CD4-positive, alpha-beta T cell (primary cell): ENCODE measurements around the gene CDH5. TPM values are rescaled to one million over a fixed set of nuclear protein-coding genes. Genes with fewer than 3 reads are reported as not detected.

ENCODE experiments used
- ATAC-seq: fragments of 200-7000 bp; cut with Tn5 transposase; one replicate; pipeline ENCODE4 v1.10.0; 2022; ENCODE audit warnings: mild to moderate bottlenecking; ENCODE audit not compliant: poor library complexity
- CTCF ChIA-PET: fragments of 350-600 bp; sonication (Branson Sonifier 250); formaldehyde crosslinking; loops from one replicate; lab custom pipeline; 2021; ENCODE audit warnings: antibody characterized with exemption, inconsistent platforms; lab: Charles Lee
- POLR2A ChIA-PET: fragments of 350-600 bp; sonication (Branson Sonifier 250); formaldehyde crosslinking; loops from one replicate; lab custom pipeline; 2021; ENCODE audit warnings: antibody characterized with exemption, inconsistent platforms; lab: Charles Lee
- DNase-seq, 14 experiments: peaks; one replicate each; pipeline ENCODE4 v3.0.0-alpha.2; 2013 to 2020; ENCODE audit warnings: mixed read lengths in 2 of 14
- H3K27ac ChIP-seq, 2 donors: one replicate each; pipeline versions ENCODE4 v1.5.1 to v1.7.0; 2013; ENCODE audit warnings: low read length in 2 of 2, low read depth in 1 of 2, mild to moderate bottlenecking in 1 of 2
- H3K27me3 ChIP-seq, 2 experiments: 1 replicate in 1 of 2; 2 replicates in 1 of 2; pipeline versions ENCODE4 v1.6.1 to v1.7.0; 2013; ENCODE audit warnings: low read length in 2 of 2, control low read depth in 1 of 2, mild to moderate bottlenecking in 1 of 2, moderate library complexity in 1 of 2; ENCODE audit not compliant: insufficient read depth in 2 of 2, control insufficient read depth in 1 of 2
- H3K36me3 ChIP-seq: one replicate; pipeline ENCODE4 v1.6.1; 2013; ENCODE audit warnings: low read length, control low read depth; ENCODE audit not compliant: insufficient read depth
- H3K4me1 ChIP-seq: one replicate; pipeline ENCODE4 v1.6.1; 2013; ENCODE audit warnings: low read length, control low read depth; ENCODE audit not compliant: insufficient read depth
- H3K4me3 ChIP-seq: one replicate; pipeline ENCODE4 v1.5.1; 2013; ENCODE audit warnings: mild to moderate bottlenecking, low read length, moderate library complexity
- H3K9me3 ChIP-seq, 2 experiments: 1 replicate in 1 of 2; 2 replicates in 1 of 2; pipeline versions ENCODE4 v1.6.1 to v1.7.0; 2013; ENCODE audit warnings: low read length in 2 of 2, mild to moderate bottlenecking in 2 of 2, control low read depth in 1 of 2, moderate library complexity in 1 of 2; ENCODE audit not compliant: control insufficient read depth in 1 of 2, insufficient read depth in 1 of 2
- H3K27ac Mint-ChIP-seq: one replicate; pipeline ENCODE4 v1.8.0; 2020; ENCODE audit warnings: mixed read lengths
- H3K27me3 Mint-ChIP-seq: one replicate; pipeline ENCODE4 v1.8.0; 2021; ENCODE audit warnings: mixed read lengths
- H3K36me3 Mint-ChIP-seq: one replicate; pipeline ENCODE4 v1.8.0; 2021; ENCODE audit warnings: low read depth, mixed read lengths
- H3K4me1 Mint-ChIP-seq: one replicate; pipeline ENCODE4 v1.8.0; 2021; ENCODE audit warnings: low read depth, mixed read lengths
- H3K4me3 Mint-ChIP-seq: one replicate; pipeline ENCODE4 v1.8.0; 2020; ENCODE audit warnings: mild to moderate bottlenecking, mixed read lengths
- H3K9me3 Mint-ChIP-seq: one replicate; pipeline ENCODE4 v1.8.0; 2020; ENCODE audit warnings: mixed read lengths
- intact Hi-C, 2 experiments: fragments of 100-400 bp; cut with DNase I in 1 of 2; cut with micrococcal nuclease in 1 of 2; formaldehyde crosslinking; loops; one replicate each; pipeline versions ENCODE4 v1.15.1 to v1.9.0; 2023 to 2025; cut with DNase I, micrococcal nuclease
- total RNA-seq, 174 experiments: library from RNA in 2 of 174; stranded (reverse) in 2 of 174; gene quantifications; one replicate each; pipeline ENCODE4 v1.2.3 and lab custom pipeline; 2021 to 2026
- TF ChIP-seq, protein P1 (sequence below): fragments of 200-600 bp; IDR thresholded peaks from one replicate; pipeline ENCODE4 v1.8.0; 2022; ENCODE audit warnings: antibody characterized with exemption, mild to moderate bottlenecking

Gene CDH5
- total RNA-seq, 2 experiments from 2014 or later, result not detected

DNA sequence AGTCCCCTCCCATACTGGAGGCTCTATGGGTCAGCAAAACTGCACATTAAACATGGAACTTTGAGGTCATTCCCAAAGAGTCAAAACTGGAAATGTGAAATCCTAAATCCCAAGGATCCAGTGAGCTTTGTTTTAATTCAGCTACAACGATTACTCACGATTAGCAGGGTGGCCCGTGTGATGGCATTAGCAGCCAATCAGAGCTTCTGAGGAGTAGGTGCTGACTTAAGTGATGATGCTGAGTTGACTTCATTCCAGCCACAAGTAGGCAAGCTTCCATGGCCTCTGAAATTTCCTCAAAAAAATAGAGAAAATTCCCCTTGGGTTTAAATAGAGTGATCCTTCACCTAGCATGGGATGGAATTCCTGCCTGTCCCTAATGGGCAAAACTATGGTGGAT lies 32.5 kb downstream of the CDH5 start:
- POLR2A ChIA-PET, result no interaction called here
- TF ChIP-seq, protein P1, sequence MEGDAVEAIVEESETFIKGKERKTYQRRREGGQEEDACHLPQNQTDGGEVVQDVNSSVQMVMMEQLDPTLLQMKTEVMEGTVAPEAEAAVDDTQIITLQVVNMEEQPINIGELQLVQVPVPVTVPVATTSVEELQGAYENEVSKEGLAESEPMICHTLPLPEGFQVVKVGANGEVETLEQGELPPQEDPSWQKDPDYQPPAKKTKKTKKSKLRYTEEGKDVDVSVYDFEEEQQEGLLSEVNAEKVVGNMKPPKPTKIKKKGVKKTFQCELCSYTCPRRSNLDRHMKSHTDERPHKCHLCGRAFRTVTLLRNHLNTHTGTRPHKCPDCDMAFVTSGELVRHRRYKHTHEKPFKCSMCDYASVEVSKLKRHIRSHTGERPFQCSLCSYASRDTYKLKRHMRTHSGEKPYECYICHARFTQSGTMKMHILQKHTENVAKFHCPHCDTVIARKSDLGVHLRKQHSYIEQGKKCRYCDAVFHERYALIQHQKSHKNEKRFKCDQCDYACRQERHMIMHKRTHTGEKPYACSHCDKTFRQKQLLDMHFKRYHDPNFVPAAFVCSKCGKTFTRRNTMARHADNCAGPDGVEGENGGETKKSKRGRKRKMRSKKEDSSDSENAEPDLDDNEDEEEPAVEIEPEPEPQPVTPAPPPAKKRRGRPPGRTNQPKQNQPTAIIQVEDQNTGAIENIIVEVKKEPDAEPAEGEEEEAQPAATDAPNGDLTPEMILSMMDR, result no peak
- Mint-ChIP-seq H3K27me3 (no peaks in the 10 kb centered on the region), H3K27ac (no peak overlapping the region), H3K36me3 (no peaks in the 10 kb centered on the region), H3K4me1 (no peaks in the 10 kb centered on the region), H3K9me3 (no peaks in the 10 kb centered on the region), H3K4me3 (no peak overlapping the region)
- CTCF ChIA-PET, result no interaction called here
- no peak overlapping the region for H3K27ac ChIP-seq
- ATAC-seq (no peak), DNase-seq (no peak)
- H3K27me3 ChIP-seq, result peaks cover 0 to 7% of the 10 kb centered on the region in 2 experiments
- no peaks in the 10 kb centered on the region for H3K9me3 ChIP-seq
- H3K4me3 ChIP-seq, result no peak overlapping the region
- intact Hi-C loops, result no loop called here
- no peaks in the 10 kb centered on the region for H3K36me3 ChIP-seq
- H3K4me1 ChIP-seq, result no peaks in the 10 kb centered on the region

DNA sequence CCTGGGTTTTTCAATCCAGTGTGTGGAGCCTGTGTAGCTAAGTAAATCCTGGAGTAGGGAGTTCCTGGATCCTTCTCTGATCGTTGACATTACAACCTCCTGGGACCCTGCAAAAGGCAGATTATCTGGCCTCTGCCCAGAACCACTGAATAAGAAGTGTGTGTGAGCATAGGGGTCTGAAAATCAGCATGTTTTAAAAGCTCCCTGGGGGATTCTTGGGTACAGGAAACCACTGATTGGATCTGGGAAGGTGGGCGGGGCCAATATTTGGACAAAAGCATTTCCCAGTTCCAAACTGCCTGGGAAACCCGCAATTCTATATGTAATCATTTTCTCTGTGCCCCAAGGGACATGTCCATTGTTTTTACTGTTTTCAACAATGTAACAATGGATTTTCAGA lies 33.4 kb downstream of the CDH5 start:
- DNase-seq (no peak), ATAC-seq (no peak)
- Mint-ChIP-seq H3K27ac (no peak overlapping the region), H3K27me3 (no peaks in the 10 kb centered on the region), H3K9me3 (no peaks in the 10 kb centered on the region), H3K4me3 (no peak overlapping the region), H3K4me1 (no peaks in the 10 kb centered on the region), H3K36me3 (no peaks in the 10 kb centered on the region)
- CTCF ChIA-PET, result no interaction called here
- no peaks in the 10 kb centered on the region for H3K36me3 ChIP-seq
- H3K4me3 ChIP-seq, result no peak overlapping the region
- H3K9me3 ChIP-seq, result no peaks in the 10 kb centered on the region
- peaks cover 0 to 7% of the 10 kb centered on the region in 2 experiments for H3K27me3 ChIP-seq
- no peaks in the 10 kb centered on the region for H3K4me1 ChIP-seq
- TF ChIP-seq, protein P1, result no peak
- POLR2A ChIA-PET, result no interaction called here
- H3K27ac ChIP-seq, result no peak overlapping the region
- intact Hi-C loops, result no loop called here

DNA sequence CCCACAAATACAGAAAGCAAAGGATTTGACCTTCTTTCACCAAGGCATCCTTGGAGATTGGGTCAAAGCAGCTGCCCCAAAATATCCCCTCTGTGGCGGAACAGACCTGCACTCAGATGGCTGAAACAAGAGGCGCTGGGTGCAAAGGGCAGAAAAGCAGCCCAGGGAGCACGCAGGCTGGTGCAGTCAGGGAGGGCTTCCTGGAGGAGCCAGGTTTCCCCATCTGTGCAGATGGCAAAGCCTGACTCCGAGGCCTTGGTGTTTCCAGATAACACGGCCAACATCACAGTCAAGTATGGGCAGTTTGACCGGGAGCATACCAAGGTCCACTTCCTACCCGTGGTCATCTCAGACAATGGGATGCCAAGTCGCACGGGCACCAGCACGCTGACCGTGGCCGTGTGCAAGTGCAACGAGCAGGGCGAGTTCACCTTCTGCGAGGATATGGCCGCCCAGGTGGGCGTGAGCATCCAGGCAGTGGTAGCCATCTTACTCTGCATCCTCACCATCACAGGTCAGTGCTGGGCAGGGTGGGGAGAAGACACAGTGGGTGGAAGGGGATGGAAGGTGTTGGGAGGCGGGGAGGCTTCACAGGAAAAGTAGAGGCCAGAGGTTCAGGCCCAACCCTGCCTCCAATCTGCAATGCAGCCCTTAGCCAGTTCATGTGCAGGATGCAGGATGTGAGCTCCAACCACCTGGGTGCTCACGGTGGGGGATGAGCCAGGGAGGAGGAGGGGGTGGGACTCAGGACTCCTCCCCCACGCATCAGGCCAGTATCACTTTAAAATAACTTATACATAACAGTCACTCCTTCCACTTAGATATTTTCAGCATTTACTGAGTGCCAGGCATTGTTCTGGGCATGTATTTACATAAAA lies 34.3 kb downstream of the CDH5 start:
- ChIA-PET POLR2A (no interaction called here), CTCF (no interaction called here)
- no peak overlapping the region for H3K27ac ChIP-seq
- H3K9me3 ChIP-seq, result no peaks in the 10 kb centered on the region
- H3K36me3 Mint-ChIP-seq, result no peaks in the 10 kb centered on the region
- H3K4me3 Mint-ChIP-seq, result no peak overlapping the region
- DNase-seq (no peak), ATAC-seq (no peak)
- no peaks in the 10 kb centered on the region for H3K4me1 Mint-ChIP-seq
- peaks cover 0 to 7% of the 10 kb centered on the region in 2 experiments for H3K27me3 ChIP-seq
- H3K27me3 Mint-ChIP-seq, result no peaks in the 10 kb centered on the region
- intact Hi-C loops, result no loop called here
- H3K9me3 Mint-ChIP-seq, result no peaks in the 10 kb centered on the region
- no peak overlapping the region for H3K4me3 ChIP-seq
- H3K4me1 ChIP-seq, result no peaks in the 10 kb centered on the region
- H3K36me3 ChIP-seq, result no peaks in the 10 kb centered on the region
- TF ChIP-seq, protein P1, result no peak
- no peak overlapping the region for H3K27ac Mint-ChIP-seq
